ENCODE results near the gene GAS6. TPM values are rescaled to one million over a fixed set of nuclear protein-coding genes. Genes with fewer than 3 reads are reported as not detected.

GAS6 gene
- total and polyA plus RNA-seq, 9 of the 15 experiments (the other 6 are each of a cell fraction or from before 2014, with no cell fraction given): 0.14 to 9.7 (median 4.7) TPM; not detected in 1

DNA sequence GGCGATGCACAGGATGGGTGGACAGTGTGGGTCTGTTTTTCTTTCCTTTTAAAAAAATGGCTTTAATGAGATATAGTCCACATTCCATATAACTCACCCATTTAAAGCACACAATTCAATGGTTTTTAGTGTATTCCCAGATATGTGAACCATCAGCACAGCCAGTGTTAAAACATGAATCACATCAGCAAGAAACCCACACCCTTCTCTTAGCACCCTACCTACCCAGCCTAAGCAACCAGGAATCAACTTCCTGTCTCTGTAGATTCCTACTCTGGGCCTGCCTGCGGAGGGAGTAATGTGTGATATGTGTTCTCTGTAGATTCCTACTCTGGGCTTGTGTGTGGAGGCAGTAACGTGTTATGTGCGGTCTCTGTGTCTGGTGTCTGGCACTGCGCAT is 92.9 kb downstream of the GAS6 start (continued):
- TF ChIP-seq, protein P1, sequence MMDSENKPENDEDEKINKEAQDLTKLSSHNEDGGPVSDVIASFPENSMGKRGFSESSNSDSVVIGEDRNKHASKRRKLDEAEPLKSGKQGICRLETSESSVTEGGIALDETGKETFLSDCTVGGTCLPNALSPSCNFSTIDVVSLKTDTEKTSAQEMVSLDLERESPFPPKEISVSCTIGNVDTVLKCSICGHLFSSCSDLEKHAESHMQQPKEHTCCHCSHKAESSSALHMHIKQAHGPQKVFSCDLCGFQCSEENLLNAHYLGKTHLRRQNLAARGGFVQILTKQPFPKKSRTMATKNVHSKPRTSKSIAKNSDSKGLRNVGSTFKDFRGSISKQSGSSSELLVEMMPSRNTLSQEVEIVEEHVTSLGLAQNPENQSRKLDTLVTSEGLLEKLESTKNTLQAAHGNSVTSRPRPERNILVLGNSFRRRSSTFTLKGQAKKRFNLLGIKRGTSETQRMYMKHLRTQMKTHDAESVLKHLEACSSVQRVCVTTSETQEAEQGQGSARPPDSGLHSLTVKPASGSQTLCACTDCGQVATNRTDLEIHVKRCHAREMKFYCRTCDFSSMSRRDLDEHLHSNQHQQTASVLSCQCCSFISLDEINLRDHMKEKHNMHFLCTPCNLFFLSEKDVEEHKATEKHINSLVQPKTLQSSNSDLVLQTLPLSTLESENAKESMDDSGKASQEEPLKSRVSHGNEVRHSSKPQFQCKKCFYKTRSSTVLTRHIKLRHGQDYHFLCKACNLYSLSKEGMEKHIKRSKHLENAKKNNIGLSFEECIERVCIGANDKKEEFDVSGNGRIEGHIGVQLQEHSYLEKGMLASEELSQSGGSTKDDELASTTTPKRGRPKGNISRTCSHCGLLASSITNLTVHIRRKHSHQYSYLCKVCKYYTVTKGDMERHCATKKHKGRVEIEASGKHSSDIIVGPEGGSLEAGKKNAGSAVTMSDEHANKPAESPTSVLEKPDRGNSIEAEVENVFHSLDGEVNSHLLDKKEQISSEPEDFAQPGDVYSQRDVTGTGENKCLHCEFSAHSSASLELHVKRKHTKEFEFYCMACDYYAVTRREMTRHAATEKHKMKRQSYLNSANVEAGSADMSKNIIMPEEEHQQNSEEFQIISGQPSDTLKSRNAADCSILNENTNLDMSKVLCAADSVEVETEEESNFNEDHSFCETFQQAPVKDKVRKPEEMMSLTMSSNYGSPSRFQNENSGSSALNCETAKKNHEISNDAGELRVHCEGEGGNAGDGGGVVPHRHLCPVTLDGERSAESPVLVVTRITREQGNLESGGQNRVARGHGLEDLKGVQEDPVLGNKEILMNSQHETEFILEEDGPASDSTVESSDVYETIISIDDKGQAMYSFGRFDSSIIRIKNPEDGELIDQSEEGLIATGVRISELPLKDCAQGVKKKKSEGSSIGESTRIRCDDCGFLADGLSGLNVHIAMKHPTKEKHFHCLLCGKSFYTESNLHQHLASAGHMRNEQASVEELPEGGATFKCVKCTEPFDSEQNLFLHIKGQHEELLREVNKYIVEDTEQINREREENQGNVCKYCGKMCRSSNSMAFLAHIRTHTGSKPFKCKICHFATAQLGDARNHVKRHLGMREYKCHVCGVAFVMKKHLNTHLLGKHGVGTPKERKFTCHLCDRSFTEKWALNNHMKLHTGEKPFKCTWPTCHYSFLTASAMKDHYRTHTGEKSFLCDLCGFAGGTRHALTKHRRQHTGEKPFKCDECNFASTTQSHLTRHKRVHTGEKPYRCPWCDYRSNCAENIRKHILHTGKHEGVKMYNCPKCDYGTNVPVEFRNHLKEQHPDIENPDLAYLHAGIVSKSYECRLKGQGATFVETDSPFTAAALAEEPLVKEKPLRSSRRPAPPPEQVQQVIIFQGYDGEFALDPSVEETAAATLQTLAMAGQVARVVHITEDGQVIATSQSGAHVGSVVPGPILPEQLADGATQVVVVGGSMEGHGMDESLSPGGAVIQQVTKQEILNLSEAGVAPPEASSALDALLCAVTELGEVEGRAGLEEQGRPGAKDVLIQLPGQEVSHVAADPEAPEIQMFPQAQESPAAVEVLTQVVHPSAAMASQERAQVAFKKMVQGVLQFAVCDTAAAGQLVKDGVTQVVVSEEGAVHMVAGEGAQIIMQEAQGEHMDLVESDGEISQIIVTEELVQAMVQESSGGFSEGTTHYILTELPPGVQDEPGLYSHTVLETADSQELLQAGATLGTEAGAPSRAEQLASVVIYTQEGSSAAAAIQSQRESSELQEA (IDR thresholded peaks at IDR 0.05; ENCODE audit: low read depth): no peak
- TF ChIP-seq FOS (IDR thresholded peaks at IDR 0.05; ENCODE audit: extremely low read depth, insufficient read length): no peak
- no peak for TF ChIP-seq IRF2 (CRISPR knock-in tag; IDR thresholded peaks at IDR 0.05)
- TF ChIP-seq, protein P2, sequence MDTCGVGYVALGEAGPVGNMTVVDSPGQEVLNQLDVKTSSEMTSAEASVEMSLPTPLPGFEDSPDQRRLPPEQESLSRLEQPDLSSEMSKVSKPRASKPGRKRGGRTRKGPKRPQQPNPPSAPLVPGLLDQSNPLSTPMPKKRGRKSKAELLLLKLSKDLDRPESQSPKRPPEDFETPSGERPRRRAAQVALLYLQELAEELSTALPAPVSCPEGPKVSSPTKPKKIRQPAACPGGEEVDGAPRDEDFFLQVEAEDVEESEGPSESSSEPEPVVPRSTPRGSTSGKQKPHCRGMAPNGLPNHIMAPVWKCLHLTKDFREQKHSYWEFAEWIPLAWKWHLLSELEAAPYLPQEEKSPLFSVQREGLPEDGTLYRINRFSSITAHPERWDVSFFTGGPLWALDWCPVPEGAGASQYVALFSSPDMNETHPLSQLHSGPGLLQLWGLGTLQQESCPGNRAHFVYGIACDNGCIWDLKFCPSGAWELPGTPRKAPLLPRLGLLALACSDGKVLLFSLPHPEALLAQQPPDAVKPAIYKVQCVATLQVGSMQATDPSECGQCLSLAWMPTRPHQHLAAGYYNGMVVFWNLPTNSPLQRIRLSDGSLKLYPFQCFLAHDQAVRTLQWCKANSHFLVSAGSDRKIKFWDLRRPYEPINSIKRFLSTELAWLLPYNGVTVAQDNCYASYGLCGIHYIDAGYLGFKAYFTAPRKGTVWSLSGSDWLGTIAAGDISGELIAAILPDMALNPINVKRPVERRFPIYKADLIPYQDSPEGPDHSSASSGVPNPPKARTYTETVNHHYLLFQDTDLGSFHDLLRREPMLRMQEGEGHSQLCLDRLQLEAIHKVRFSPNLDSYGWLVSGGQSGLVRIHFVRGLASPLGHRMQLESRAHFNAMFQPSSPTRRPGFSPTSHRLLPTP (IDR thresholded peaks at IDR 0.05; ENCODE audit: borderline replicate concordance, extremely low read depth, insufficient read length): no peak

Other genes starting within 250 kb of the GAS6 start
- not detected in 2 replicates for gene ATP4B, start 205.9 kb downstream of the GAS6 start, total RNA-seq (2014; rRNA removed)
- gene ATP4B, start 205.9 kb downstream of the GAS6 start, total RNA-seq (2014; rRNA removed; fragmentation: Illumina TruSeq; extraction: Trizol): not detected in 2 replicates
- gene ATP4B, start 205.9 kb downstream of the GAS6 start, total RNA-seq (2015; rRNA removed; fragmentation: Illumina TruSeq; extraction: Trizol): not detected in 2 replicates
- not detected in 2 replicates for gene ATP4B, start 205.9 kb downstream of the GAS6 start, total RNA-seq (2021)
- gene ATP4B, start 205.9 kb downstream of the GAS6 start, polyA plus RNA-seq (2011; rRNA removed): not detected in 2 replicates
- gene ATP4B, start 205.9 kb downstream of the GAS6 start, polyA plus RNA-seq (2014; fragmentation: Illumina TruSeq; extraction: Trizol): not detected in 2 replicates
- gene ATP4B, start 205.9 kb downstream of the GAS6 start, polyA plus RNA-seq (2014; fragmentation: Nextera tagmentation; extraction: Ambion mirVana): not detected
- gene ATP4B, start 205.9 kb downstream of the GAS6 start, polyA plus RNA-seq (2014; rRNA removed): not detected in 2 replicates
- 0.09 TPM in 1 of 2 replicates, not detected in the other for gene GRK1, start 196.9 kb downstream of the GAS6 start, total RNA-seq (2014; rRNA removed)
- gene GRK1, start 196.9 kb downstream of the GAS6 start, total RNA-seq (2014; rRNA removed; fragmentation: Illumina TruSeq; extraction: Trizol): not detected in 2 replicates
- gene GRK1, start 196.9 kb downstream of the GAS6 start, total RNA-seq (2015; rRNA removed; fragmentation: Illumina TruSeq; extraction: Trizol): not detected in 2 replicates
- gene GRK1, start 196.9 kb downstream of the GAS6 start, total RNA-seq (2021): not detected in 2 replicates
- gene GRK1, start 196.9 kb downstream of the GAS6 start, polyA plus RNA-seq (2011; rRNA removed): not detected in 2 replicates
- not detected in 2 replicates for gene GRK1, start 196.9 kb downstream of the GAS6 start, polyA plus RNA-seq (2014; fragmentation: Illumina TruSeq; extraction: Trizol)
- not detected for gene GRK1, start 196.9 kb downstream of the GAS6 start, polyA plus RNA-seq (2014; fragmentation: Nextera tagmentation; extraction: Ambion mirVana)
- gene GRK1, start 196.9 kb downstream of the GAS6 start, polyA plus RNA-seq (2014; rRNA removed): not detected in 2 replicates
- gene TMEM255B, start 104.8 kb downstream of the GAS6 start, total RNA-seq (2014; rRNA removed): 0.23 and 0.33 TPM in 2 replicates
- gene TMEM255B, start 104.8 kb downstream of the GAS6 start, total RNA-seq (2014; rRNA removed; fragmentation: Illumina TruSeq; extraction: Trizol): 0.13 and 0.22 TPM in 2 replicates
- gene TMEM255B, start 104.8 kb downstream of the GAS6 start, total RNA-seq (2015; rRNA removed; fragmentation: Illumina TruSeq; extraction: Trizol): 0.30 and 0.36 TPM in 2 replicates
- 0.72 and 0.75 TPM in 2 replicates for gene TMEM255B, start 104.8 kb downstream of the GAS6 start, total RNA-seq (2021)
- 0.20 and 0.45 TPM in 2 replicates for gene TMEM255B, start 104.8 kb downstream of the GAS6 start, polyA plus RNA-seq (2011; rRNA removed)
- 0.42 and 0.46 TPM in 2 replicates for gene TMEM255B, start 104.8 kb downstream of the GAS6 start, polyA plus RNA-seq (2014; fragmentation: Illumina TruSeq; extraction: Trizol)
- under 1 TPM; 0.01 to 0.04 TPM for gene TMEM255B, start 104.8 kb downstream of the GAS6 start, polyA plus RNA-seq (2014; fragmentation: Nextera tagmentation; extraction: Ambion mirVana)
- gene TMEM255B, start 104.8 kb downstream of the GAS6 start, polyA plus RNA-seq (2014; rRNA removed): 0.40 and 0.46 TPM in 2 replicates
- gene C13orf46, start 110.0 kb upstream of the GAS6 start, total RNA-seq (2014; rRNA removed): 0.05 TPM in 1 of 2 replicates, not detected in the other
- not detected in 2 replicates for gene C13orf46, start 110.0 kb upstream of the GAS6 start, total RNA-seq (2014; rRNA removed; fragmentation: Illumina TruSeq; extraction: Trizol)
- 0.04 TPM in 1 of 2 replicates, not detected in the other for gene C13orf46, start 110.0 kb upstream of the GAS6 start, total RNA-seq (2015; rRNA removed; fragmentation: Illumina TruSeq; extraction: Trizol)
- 0.13 and 0.24 TPM in 2 replicates for gene C13orf46, start 110.0 kb upstream of the GAS6 start, total RNA-seq (2021)
- not detected in 2 replicates for gene C13orf46, start 110.0 kb upstream of the GAS6 start, polyA plus RNA-seq (2011; rRNA removed)
- 0.06 and 0.10 TPM in 2 replicates for gene C13orf46, start 110.0 kb upstream of the GAS6 start, polyA plus RNA-seq (2014; fragmentation: Illumina TruSeq; extraction: Trizol)
- gene C13orf46, start 110.0 kb upstream of the GAS6 start, polyA plus RNA-seq (2014; fragmentation: Nextera tagmentation; extraction: Ambion mirVana): not detected
- 0.05 TPM in 2 replicates for gene C13orf46, start 110.0 kb upstream of the GAS6 start, polyA plus RNA-seq (2014; rRNA removed)

Measured in K562 (cell line).